HG02852 (cell line): ENCODE data around the gene FOXP2.
"Not testable (repeated sequence)": the region's sequence is repeated elsewhere in the genome, so short reads cannot be mapped to it uniquely, and the experiment has no call there.

ENCODE experiments used
- ATAC-seq: cut with Tn5 transposase; IDR thresholded peaks from one replicate; pipeline ENCODE4 v1.9.1; 2021; ENCODE audit warnings: mild to moderate bottlenecking, moderate library complexity; ENCODE audit not compliant: unreplicated experiment

The FOXP2 gene

DNA sequence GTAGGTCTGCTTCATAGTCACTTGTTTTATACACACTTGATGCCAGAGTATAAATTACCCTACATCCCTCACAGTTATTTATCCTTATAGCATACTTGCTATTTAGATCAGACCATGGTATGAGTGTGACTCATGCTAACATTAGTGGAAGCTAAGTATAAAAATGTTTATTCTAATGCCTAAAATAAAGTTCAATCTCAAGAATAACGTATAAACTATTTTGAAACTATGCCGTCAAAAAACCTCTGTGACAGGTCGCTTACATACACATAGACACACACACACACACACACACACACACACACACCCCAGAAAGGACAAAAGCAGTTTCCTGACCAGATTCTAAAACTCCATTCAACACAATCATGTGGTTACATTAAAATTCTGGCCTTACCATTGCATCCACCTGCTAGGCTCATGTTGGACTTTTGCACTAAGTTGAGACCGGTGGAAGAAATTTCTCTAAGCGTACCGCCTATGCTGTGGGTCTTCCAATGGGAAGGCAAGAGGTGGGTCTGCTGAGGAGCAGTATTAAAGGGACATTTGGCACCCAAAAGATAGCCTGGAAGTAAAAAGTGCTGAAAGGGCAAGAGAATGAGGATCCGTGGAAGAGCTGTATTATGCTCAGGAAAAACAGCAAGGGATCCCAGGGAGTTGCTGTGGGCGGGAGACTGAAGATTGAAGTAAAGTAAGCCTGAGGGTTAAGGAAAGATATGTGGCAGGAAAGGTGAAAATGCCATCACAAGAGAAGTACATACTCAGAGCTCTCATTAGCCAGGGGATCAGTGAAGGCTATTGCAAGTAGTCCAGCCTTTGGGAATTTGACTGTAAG is 5.0 kb downstream of the FOXP2 start:
- ATAC-seq, result no peak

DNA sequence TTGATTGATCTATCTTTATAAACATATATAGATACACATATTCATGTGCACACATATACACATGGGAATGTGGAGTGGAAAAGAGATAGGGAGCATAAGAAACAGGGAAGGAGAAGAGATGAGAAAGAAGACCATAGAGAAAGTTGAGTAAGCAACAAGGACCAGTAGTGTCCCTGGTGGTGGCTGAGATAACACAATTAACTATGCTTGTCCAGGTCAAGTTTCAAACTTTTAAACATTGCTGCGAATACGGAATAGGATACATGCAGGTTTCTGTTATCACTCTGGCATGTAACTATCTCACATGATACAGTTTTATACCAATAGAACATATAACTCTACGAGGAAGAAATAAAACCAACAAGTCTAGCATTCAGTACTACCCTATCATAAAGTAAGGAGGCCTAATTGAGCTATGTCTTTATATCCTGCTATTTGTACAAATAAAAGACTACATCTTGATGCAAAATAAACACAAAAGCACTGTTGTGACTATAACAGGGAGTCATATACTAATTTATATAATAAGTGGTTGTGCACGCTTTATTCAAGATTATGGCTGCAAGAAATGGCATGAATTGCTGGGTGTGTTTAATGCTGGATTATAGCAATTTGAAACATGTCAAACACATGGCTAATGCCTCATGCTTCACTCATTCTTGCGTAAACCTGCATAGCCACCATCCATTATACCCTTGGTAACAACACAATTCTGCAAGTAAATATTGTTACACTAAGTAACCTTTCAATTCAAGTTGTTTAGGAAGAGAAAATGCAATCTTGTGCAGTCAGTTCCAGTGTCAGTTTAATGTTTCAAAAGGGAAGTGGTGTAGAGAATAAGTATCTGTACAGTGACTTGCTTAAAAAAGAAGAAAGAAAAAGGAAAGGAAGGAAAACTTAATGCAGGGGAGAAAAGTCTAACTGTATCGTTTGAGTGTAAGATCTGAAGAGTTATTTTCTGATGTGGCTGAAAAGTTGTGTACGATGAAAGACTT is 8.2 kb downstream of the FOXP2 start:
- no peak for ATAC-seq

DNA sequence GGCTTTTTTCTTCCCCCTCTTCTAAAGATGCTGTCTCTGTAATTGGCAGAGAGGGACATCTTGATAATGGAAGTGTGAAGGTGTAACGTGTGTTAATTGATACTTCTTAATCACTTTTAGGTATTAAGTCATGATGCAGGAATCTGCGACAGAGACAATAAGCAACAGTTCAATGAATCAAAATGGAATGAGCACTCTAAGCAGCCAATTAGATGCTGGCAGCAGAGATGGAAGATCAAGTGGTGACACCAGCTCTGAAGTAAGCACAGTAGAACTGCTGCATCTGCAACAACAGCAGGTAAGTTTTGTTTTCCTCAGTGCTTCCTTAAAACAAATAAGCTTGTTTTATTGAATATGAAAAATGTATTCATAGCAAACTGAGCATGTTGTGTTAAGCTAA is 11.8 kb downstream of the FOXP2 start:
- ATAC-seq, result no peak

DNA sequence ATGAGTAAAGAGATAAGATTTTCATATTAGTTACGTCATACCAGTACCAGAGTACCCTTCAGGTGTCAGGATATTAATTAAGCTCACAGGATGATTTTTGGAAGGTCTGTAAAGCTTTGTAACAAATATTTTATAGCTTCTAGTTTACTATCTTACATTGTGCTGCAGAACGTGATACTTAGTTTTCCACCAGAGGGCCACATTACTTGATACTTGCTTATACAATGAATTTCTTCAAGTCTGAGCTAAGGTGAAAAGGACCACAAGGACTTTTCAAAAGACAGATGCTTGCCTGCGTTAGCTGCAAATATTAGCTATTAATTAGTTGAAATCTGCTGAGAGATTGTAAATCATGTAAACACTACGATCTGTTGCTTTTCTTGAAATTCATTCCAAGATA is 12.2 kb downstream of the FOXP2 start:
- ATAC-seq, result no peak

DNA sequence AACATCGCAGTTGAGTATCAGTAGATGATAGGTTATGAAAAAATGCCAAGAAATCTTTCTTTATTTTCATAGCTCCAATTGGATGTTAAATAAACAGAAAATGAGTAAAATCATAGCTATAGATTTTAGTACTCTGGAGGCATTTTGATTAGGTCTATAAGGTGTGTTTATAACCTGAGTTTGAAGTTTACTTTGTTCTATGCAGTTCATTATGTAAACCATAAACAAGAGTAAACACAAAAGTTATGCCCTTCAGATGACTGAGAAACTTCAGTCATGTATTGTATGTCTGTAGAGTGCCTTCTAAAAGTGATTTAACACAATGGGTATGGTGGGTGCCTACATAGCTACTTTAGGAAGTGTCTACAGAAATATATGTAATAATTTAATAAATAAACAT is 13.6 kb downstream of the FOXP2 start:
- no peak for ATAC-seq

DNA sequence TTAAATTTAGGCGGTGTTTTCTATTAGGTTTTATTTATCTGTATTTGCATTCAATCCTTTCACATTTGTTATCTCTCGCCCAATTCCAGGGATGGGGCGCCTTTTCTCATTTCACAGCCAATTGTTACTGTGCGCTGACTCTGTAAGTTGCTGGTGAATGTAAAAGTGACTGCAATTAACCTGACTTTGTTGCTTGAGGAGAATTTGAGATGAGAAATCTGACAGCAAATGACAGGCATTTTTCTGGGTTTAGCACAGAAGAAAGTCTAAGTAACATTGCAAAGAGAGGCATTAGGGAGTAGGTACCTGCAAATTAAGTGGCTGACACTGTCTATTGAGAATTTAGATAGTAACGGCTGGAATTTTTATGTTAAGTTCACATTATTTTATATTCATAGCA is 16.6 kb downstream of the FOXP2 start:
- no peak for ATAC-seq

DNA sequence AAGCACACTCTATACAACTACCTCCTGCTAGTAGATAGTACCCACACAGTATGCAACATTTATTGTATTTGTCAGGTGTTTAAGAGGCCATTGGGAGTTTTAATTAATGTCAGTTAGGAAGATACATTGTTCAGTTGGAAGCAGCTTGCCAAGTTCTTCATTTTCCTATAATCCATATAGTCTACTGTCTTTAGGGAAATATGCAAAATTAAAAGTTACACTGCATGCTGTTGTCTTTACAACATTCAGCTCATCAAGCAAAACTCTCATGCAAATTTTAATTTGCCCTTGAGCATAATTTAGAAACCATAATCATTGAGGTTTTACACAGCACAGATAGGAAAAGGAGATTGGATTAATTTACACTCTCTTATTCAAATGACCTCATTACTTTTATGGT is 17.4 kb downstream of the FOXP2 start:
- no peak for ATAC-seq

DNA sequence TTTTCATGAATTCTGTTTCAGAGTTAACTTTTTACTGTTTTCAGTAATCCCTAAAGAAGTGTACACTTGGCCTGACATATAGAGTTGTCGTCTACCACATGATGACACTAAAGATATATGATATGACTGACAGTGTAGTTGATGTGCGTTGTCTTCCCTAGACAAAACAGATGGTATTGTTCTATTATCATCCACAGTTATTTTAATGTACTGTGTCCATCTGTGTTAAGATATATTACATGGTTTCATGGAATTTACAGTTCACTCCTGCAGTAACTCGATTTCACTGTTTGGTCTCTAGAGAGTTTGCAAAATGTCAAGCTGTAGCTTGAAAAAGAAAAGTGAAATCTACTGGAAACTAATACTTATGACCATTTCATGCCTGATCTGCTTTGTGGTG is 18.1 kb downstream of the FOXP2 start:
- ATAC-seq, result no peak

DNA sequence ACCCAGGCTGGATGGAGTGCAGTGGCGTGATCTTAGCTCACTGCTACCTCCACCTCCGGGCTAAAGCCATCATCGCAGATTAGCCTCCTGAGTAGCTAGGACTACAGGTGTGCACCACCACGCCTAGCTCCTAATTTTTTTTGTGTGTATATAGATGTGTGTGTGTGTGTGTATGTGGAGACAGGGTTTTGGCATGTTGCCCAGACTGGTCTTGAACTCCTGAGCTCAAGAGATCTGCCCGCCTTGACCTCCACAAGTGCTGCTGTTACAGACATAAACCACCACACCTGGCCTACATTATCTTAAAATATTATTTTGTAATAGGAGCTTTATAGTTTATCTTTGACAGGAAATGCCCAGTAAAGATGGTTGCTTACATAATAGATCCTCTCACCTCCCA is 25.0 kb downstream of the FOXP2 start:
- no peak for ATAC-seq

DNA sequence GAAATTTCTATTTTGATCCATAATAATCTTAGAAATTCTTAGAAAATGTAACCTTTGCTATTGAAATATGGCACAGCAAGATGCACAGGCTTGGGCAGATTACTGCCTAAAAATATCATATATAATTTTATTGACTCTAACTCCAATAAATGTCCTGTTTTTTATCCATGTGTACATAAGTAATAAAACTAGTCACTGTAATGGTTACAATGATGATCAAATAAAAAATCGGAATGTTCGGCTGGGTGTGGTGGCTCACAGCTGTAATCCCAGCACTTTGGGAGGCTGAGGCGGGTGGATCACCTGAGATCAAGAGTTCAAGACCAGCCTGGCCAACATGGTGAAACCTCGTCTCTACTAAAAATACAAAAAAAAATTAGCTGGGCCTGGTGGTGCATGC is 26.3 kb downstream of the FOXP2 start:
- ATAC-seq, result not testable (repeated sequence)

DNA sequence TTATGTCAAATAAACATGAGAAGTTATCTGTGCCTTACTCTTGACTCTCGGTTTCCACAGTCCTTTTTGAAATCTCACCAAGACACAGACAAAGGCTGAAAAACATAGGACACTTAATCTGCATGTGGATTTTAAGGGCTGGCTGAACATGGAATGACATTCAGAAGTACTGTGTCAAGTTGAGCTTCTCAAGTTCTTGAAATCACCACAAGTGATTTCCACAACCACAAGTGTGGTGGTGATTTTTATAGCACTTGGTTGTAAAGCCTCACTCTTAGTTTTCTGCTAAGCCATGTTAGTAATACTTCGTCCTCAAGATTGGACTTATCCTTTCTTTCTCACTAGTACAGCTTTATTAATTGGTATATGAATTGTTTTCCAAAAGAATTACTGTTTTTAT is 29.6 kb downstream of the FOXP2 start:
- no peak for ATAC-seq

DNA sequence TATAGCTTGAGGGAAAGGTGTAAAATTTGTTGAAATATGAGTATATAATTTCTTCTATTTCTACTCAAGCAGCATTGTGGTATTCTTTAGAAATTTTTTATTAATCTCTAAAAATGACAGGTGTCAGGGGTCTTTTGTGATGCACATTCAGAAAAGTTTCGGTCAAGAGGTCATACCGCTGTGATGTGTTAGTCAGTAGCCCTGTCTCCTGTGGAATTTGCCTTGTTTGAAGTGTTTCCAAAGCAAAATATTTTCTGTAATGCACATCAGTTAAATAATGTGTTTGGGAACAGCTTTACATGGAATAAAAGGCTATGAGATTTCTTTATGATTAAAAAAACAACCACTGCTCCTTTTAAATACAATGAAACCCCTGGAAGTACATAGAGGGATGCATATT is 35.8 kb downstream of the FOXP2 start:
- no peak for ATAC-seq

DNA sequence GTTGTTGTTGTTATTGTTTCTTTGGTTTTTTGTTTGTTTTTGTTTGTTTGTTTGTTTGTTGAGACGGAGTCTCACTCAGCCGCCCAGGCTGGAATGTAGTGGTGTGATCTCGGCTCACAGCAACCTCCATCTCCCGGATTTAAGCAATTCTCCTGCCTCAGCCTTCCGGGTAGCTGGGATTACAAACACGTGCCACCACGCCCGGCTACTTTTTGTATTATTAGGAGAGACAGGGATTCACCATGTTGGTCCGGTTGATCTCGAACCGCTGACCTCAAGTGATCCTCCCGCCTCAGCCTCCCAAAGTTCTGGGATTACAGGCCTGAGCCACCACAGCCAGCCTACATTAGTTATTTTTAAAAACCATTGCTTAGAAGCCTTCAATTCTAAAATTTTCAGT is 45.0 kb downstream of the FOXP2 start:
- no peak for ATAC-seq

DNA sequence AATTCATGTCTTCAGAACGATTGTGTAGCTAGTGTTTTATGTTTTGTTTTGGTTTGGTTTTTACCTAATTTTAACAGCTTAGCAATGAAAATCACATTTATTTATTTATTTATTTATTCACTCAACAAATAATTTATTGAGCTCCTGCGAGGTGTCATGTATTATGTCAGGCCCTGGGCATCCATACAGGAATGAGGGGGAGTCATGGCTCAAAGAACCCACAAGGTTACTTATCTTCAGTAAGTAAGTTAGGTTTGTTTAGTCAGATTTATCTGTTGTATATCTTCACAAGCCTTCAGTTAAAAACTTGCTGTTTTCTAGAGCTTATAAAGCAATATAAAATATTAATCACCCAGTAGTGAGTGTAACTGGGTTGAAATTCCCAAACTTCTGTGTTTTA is 45.4 kb downstream of the FOXP2 start:
- no peak for ATAC-seq

DNA sequence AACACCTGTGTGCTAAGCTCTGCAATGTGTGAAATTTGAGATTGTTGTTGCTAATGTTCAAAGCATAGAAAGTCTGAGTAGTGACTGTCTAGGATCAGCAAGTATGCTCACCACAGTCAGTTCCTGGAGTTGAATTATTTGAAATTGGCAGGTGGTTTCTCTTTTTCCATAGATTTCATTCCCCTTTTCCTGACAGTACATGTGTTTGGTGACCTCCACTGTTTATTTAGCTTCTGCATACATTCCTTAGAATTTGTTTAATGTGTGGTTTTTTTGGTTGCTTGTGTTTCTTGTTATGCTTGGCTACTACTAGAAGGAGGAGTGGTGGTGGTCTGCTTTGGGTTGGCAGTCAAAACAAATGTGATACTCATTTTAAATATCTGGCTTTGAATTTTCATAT is 52.3 kb downstream of the FOXP2 start:
- ATAC-seq, result no peak

DNA sequence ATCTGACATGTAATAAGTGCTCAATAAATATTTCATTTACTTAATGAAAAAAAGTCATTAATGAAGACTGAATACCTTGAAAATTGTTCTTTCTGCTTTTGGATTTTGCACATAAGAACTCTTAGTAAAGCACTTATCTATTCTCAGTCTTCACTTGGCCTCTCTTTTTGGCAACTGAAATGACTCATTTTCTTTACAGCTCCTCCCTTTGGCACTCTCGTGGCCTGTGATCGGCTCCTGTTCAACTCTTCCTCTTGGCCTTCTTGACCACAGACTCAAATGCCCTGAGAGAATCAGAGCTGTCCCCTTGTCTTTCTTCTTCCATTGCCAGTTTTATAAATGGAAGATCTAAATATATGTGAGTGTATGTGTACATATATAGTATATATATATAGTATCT is 54.2 kb downstream of the FOXP2 start:
- ATAC-seq, result no peak

DNA sequence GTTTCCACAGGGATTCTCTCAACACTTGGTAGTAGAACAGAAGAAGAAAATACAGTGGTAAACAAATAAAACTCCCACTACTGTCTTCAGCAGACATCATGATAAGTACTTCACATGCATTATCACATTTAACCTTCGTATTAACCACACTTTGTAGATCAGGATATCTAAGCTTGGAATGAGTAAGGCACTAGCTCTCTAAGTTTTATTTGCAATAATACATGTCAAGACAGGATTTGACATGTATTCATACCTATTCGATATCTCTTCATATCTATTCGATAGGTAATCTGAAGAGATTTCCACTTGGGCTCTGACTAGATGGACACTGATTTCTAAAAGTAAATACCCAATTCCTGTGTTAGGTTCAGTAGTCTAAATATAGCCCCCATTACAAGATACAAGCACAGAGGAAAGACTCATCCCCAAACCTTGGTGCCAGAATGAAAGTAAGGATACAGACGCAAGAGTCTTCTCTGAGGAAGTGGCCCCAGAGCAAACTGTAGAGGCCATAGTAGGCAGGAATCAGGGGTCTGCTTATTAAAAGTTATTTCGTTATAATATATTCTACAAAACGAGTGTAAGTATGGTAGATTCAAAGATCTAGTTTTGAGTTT is 58.4 kb downstream of the FOXP2 start:
- no peak for ATAC-seq

DNA sequence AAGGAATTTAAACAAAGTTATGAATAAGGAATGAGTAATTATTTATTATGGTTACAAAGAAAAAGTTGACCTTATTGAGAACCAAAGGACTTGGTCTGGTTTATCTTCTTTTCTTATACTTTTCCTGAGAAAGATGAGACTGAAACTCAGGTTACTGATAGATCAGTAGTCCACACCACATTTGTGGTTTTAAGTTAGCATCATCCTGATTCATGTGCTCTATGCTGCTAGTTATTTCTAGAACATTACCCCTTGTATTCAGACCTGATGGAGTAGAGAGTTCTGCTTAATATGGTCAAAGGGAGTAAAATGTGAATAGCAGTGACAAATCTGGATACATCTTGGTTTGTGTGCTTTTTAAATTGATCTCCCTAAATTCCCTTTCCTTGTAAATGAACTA is 63.8 kb downstream of the FOXP2 start:
- ATAC-seq, result peak; percentile 50

DNA sequence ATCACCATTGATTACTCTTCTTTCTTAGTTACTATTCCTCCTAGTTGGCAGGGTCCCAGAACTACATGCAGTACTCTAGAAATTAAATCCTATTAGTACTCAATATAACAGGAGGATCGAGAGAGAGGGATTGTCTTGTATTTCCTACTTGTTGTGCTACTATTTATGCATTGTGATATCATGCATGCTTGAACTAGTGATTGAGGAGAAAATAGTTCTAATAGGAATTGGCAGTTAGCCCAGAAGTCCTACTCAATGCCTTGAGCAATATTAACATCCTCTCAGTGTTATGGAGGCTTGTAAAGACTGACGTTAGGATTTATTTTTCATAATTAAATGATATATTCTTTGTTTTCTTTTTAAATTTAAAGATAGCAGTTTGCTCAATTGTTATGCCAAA is 67.4 kb downstream of the FOXP2 start:
- ATAC-seq, result no peak

DNA sequence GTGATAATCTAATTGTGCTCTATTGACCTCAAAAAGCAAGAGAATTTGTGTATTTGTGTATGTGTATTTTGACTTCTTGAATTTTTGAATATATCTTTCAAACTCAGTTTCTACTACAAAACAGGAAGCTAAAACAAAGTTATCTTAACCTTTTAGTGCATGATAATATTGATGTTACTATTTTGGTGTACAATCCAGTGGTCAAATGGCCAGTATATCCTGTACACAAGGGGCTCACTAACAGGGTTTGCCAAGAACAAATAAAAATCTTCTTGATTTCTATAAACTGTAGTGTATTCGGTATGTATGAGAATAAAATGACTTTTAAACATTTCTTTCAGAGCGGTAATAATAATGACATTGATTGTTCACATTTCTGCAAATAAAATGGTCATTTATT is 69.6 kb downstream of the FOXP2 start:
- no peak for ATAC-seq

DNA sequence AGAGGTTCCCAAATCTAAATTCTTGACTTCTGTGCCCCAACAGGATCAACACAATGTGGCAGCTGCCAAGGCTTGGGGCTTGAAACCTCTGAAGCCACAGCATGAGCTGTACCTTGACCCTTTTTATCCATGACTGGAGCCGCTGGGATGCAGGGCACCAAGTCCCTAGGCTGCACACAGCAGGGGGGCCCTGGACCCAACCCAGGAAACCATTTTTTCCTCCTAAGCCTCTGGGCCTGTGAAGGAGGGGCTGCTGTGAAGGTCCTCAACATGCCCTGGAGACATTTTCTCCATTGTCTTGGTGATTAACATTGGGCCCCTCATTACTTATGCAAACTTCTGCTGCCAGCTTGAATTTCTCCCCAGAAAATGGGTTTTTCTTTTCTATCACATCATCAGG is 72.6 kb downstream of the FOXP2 start:
- no peak for ATAC-seq

DNA sequence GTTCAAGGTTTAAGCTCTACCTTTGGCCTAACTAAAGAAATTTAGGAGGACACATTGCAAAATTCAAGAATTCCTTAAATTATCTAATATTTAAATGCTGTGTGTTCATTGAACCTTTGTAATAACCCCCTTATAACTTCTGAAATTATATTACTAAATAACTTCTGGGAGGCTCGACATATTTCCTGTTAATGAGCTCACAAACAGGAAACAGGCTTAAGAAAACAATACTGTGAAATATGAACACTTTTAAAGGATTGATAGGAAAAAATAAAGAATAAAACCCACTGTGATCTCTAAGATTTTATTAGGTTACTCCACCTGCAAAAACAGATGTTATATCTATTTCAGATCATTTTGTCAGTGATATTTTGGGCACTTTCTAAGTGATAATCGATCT is 74.1 kb downstream of the FOXP2 start:
- no peak for ATAC-seq
